ENCODE results near the gene SNRPD2. TPM values are rescaled to one million over a fixed set of nuclear protein-coding genes. Genes with fewer than 3 reads are reported as not detected.
A peak's percentile ranks its signal among the peaks of the same experiment; 100 is the strongest.

SNRPD2 gene
- total RNA-seq, 1 donor, result 325 TPM

DNA sequence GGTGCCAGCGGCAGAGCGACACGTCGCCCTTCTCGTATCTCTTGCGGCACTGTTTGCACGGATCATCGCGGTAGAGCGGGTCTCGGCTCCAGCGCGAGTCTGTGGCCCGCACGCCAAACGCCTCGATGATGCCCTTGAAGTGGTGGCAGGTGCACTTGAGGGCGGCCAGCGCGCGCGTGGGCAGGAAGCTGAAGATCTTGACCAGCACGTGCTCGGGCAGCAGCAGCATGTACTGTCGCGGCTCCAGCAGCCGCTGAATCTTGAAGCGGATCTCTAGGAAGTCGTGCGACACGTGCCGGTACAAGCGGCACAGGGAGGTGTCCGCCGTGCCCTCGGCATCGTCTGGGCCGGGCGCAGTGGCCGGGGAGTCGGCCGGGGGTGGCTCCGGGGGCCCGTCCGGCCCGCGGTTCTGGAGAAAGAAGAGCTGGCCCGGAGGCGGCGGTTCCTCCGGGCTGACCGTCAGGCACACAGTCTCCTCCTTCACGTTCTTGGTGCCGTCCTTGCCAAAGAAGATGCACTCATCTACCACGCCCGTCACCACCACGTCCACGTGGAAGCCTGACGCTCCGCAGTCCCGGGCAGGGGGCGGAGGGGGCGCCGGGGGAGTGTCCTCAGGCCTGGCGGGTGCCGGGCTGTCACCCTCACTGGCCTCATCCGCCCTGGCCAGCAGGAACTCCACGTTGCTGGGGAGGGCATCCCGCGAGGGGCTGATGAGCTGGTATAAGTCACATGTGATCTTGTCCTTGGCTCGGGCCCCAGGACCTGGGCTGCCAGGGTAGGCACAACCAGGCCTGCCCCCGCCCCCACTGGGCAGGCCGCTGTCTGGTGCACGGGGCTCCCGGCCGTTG lies 20.3 kb upstream of the SNRPD2 start:
- TF ChIP-seq, protein P1, sequence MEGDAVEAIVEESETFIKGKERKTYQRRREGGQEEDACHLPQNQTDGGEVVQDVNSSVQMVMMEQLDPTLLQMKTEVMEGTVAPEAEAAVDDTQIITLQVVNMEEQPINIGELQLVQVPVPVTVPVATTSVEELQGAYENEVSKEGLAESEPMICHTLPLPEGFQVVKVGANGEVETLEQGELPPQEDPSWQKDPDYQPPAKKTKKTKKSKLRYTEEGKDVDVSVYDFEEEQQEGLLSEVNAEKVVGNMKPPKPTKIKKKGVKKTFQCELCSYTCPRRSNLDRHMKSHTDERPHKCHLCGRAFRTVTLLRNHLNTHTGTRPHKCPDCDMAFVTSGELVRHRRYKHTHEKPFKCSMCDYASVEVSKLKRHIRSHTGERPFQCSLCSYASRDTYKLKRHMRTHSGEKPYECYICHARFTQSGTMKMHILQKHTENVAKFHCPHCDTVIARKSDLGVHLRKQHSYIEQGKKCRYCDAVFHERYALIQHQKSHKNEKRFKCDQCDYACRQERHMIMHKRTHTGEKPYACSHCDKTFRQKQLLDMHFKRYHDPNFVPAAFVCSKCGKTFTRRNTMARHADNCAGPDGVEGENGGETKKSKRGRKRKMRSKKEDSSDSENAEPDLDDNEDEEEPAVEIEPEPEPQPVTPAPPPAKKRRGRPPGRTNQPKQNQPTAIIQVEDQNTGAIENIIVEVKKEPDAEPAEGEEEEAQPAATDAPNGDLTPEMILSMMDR (IDR thresholded peaks at IDR 0.05; ENCODE audit: insufficient read depth, low read length), result no peak
- no peak overlapping the region for H3K4me3 ChIP-seq (ENCODE audit: low read depth, low read length)
- no peak for DNase-seq (ENCODE audit: low read depth)

DNA sequence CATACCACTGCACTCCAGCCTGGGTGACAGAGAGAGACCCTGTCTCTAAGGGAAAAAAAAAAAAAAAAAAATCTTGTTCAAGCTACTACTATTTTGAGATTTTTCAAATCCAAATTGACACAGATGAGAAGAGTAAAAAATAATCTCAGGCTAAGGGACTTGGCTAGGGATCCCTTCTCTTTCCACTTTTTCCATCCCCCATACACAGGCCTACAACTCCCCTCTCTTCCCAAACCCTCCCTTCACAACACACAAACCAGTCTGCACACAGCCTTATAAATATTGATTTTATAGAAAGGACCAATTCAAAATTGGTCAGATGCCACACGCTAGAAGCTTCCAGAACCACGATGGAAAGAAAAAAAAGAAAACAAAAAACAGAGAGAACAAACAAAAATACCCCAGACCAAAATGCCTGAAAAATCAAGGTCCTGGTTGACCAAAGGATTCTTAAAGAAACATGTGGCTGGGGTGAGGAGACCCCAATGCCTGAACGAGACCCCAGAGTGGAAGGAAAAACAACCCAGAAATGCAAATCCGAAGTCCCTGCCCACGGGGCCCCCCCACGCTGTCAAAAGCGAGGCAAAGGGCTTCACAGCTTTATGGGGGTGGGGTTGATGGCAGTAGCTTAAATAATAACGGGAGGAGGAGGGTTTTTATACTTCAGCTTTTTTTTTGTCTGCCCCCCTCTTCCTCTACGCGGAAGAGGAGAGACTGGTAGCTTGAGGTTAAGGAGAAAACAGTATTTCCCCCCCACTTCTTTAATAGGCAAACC lies 18.8 kb upstream of the SNRPD2 start:
- DNase-seq (ENCODE audit: low read depth), result no peak
- no peak overlapping the region for H3K4me3 ChIP-seq (ENCODE audit: low read depth, low read length)
- TF ChIP-seq, protein P1 (IDR thresholded peaks at IDR 0.05; ENCODE audit: insufficient read depth, low read length), result no peak

DNA sequence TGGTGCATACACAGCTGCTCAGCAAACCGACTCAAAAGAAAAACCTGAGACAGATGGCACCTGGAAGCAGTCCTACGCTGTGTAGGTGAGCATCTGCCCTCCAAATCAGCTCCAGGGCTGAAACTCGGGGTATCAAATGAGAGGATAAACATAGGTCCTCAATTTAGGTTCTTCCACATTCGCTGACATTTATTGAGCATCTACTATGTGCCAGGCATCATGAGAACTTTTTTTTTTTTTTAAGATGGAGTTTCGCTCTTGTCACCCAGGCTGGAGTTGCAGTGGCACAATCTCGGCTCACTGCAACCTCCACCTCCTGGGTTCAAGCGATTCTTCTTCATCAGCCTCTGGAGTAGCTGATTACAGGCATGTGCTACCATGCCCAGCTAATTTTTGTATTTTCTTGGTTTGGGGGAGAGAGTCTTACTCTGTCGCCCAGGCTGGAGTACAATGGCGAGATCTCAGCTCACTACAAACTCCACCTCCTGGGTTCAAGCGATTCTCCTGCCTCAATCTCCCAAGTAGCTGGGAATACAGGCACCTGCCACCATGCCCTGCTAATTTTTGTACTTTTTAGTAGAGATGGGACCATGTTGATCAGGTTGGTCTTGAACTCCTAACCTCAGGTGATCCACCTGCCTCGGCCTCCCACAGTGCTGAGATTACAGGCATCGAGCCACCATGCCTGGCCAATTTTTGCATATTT lies 14.1 kb upstream of the SNRPD2 start:
- DNase-seq (ENCODE audit: low read depth), result no peak

DNA sequence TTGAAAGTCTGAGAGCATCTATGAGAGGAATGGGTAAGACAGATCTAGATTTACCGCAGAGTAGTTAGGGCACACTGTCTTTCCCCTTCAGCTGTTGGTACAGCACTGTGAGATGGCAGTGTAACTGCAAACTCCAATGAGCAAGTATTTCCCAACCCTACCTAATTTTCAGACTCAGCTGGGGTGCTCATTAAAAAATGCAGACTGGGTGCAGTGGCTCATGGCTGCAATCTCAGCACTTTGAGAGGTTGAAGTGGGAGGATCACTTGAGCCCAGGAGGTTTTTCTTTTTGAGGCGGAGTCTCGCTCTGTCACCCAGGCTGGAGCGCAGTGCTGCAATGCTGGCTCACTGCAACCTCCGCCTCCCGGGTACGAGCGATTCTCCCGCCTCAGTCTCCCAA lies 13.4 kb upstream of the SNRPD2 start:
- TF ChIP-seq, protein P1 (IDR thresholded peaks at IDR 0.05; ENCODE audit: insufficient read depth, low read length), result no peak
- H3K4me3 ChIP-seq (ENCODE audit: low read depth, low read length), result no peak overlapping the region
- DNase-seq (ENCODE audit: low read depth), result no peak

More for the DNA sequence above, 14.1 kb upstream of the SNRPD2 start:
- TF ChIP-seq, protein P1 (IDR thresholded peaks at IDR 0.05; ENCODE audit: insufficient read depth, low read length), result no peak
- H3K4me3 ChIP-seq (ENCODE audit: low read depth, low read length), result no peak overlapping the region

DNA sequence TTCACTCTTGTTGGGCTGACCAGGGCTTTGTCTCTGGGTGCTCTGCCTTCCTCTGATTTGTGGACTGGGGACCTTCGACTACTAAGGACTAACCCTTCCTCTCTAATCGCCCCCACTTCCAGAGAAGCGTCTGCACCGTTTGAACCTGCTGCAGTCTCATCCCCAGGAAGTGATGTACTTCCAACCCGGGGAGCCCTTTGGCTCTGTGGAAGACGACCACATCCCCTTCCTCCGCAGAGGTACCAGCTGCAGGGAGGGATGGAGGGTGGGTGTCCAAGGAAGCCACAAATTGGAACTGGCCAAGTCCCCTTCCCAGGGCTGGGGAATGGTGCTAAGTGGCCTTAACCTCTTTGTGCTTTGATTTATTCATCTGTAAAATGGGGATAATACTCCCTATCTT lies 9.9 kb upstream of the SNRPD2 start:
- DNase-seq (ENCODE audit: low read depth), result no peak
- no peak overlapping the region for H3K4me3 ChIP-seq (ENCODE audit: low read depth, low read length)
- TF ChIP-seq, protein P1 (IDR thresholded peaks at IDR 0.05; ENCODE audit: insufficient read depth, low read length), result no peak

DNA sequence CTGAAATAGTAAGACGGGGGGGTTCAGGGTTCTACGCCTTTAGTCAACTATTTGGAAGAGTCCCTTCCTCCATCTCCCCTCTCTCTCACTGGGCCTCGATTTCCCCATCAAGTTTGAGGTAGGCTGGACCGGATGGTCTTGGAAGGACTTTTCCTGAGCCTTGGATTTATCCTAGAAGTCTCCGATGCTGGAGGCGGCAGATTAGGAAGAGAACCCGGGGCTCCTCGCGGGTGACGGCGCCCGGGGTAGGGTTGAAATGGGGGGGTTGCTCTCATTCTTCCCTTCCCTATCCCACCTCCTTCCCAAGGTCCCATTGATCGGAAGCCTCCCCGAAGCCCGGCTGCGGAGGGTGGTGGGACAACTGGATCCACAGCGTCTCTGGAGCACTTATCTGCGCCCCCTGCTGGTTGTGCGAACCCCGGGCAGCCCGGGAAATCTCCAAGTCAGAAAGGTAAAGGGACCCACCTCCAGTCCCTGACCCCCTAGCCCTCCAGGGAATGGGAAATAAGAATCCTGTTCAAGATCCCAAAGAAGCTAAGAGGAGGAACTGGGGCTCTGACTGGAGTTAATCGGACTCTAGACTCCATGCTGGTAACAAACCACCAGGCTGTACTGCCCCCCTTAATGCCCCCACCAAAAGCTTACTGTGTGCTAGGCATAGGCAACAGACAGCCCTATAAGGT lies 1.5 kb upstream of the SNRPD2 start:
- H3K4me3 ChIP-seq (ENCODE audit: low read depth, low read length), result peak overlapping the region; percentile 96
- TF ChIP-seq, protein P1 (IDR thresholded peaks at IDR 0.05; ENCODE audit: insufficient read depth, low read length), result peak; percentile 95
- peak; percentile 68 for DNase-seq (ENCODE audit: low read depth)

All from fibroblast of the aortic adventitia (primary cell).